Hypothalamus (tissue), 51 donors: ENCODE data around the gene C19orf44.

Source experiments
- DNase-seq, 51 donors: peaks; one replicate each; lab custom pipeline; 2025; lab: John Stamatoyannopoulos, UW

Gene C19orf44

DNA sequence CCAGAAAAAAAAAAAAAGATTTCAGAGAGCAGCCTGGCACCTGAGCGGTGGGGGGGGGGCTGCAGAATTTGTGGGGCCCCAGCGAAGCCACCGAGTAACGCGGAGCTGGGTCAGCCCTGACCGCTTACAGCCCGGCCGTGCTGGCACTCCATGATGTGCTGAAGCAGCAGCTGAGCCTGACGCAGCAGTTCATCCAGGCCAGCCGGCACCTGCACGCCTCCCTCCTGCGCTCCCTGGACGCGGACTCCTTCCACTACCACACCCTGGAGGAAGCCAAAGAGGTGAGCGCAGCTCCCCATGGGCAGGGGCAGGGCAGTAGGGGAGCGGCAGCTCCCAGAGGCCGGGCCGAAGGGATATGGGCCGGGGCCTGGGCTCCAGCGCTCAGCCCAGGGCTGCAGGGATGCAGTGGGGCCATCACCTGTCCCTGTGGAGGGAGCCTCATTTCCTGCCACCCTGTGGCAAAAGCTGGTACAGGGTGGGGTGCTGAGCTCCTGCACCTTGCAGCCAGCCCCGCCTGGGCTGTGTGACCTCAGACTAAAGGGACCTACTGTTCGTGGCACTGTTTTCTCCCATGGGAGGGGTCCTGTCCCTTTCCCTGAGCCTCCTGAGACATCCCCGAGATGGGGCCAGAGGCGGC, 18.3 kb downstream of the C19orf44 start:
- DNase-seq, result no peak

DNA sequence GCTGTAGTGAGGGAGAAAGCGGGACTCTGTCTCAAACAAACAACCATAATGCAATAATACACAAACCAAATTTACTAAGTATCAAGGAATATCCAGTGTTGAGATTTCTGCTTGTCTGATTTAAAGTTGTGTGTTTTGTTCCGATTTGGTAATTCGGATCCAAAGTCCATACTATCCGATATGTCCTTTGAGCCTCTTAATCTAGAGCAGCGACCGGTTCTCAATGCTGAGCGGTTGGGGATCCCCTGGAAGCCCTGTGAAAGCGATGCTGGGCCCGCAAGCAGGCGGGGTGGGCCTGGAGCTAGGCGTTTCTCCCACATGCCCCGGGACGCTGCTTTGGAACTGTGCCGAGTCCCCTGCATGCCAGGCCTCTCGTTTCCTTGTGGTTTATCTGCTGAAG, 20.2 kb downstream of the C19orf44 start:
- no peak for DNase-seq

DNA sequence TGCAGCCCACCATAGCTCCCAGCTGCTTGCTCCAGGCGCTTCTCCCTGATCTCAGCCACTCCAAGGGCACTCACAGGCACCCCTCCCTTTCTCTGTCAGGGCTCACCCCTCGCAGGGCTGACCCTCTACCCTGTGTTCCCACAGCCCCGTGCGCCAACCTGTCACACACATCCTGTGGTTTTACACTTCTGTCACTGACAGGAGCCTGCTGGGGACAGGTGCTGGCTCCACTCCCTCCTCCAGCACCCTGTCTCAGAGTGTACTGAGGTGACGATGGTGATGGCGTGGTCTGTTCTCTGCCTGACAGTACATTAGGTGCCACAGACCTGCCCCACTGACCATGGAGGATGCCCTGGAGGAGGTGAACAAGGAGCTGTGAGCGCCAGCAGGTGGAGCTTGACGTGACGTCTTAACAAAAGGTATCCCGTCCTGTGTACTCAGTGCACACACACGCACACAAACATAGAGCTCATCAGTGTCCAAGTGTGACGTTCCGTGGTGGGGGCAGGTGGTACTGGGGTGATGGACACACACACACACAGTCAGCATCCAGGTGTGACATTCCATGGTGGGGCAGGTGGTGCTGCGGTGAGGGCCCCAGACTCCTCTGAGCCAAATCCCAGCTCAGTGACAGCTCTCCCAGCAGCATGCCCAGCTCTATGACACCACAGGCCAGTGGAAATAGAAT, 20.9 kb downstream of the C19orf44 start:
- DNase-seq, result no peak

DNA sequence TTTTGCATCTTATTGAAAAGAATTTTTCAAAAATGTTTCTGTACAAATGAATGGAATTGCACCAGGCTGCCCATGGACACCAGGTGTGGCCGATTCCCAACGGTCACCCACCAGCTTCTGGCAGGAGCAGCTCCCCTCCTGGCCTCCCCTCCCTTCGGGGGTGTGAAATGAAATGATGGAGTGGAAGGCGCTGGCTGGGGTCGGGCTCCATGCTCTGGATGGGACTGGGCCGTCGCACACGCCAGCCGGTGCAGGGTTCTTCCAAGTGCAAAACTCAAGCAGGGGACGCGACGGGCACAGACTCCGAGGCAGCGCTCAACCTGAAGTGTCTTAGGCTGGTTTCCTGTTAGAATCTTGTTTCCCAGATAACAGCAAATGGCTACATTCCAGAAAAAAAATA, 21.9 kb downstream of the C19orf44 start:
- DNase-seq, result no peak

DNA sequence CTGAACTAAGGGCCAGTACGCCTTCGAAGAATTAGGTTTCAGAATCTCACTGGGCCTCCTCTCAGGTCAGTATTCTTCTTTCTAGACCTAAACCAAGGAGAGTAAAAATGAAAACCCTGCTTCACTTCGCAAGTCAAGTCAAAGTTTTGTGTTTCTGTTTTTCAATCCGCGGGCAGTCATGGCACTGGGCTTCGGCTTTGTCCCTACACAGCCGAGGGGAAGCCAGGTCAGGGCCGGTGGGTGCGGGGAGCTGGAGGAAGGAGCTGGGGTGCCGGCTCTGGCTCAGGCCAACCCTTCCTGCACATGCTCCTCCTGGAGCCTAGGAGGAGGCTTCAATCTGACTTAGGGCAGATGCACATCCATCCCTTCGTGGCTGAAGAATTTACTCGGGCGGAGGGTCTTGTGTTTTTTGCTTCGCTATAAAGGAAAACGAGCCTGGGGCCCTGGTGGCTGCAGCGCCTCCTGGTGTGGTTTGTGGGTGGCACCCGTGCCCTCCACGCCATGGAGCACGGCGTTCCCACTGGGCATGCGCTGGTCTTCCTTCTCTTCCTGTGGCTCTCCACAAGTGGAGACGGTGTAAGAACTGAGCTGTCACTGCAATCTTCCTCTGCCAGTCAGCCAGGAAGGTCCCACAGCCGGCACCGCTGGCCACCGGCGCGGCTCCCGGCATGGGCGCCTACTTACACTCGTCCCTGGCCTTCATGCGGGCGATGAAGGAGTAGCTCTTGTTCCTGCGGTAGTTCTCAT, 22.5 kb downstream of the C19orf44 start:
- DNase-seq, result no peak

DNA sequence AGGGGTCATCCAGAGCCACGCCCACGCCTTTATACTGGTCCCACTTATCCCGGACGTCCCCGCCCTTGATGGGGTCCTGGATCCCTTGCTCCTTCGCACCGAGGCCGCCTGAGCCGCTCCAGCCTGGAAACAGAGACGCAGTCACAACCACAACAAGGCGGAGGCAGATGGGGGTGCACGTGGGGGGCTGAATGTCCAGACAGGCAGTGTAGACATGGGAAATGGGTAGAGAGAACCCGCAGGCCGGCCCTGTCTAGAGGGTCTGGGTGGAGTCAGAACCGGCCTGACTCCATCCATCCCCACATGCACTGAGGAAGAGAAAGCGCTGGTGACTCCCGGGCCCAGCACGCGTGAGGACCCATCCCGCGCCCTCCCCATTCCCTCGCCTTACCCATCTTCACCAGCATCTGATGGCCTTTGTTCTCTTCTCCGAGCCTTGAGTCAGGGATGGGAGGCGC, 23.1 kb downstream of the C19orf44 start:
- DNase-seq, result no peak

DNA sequence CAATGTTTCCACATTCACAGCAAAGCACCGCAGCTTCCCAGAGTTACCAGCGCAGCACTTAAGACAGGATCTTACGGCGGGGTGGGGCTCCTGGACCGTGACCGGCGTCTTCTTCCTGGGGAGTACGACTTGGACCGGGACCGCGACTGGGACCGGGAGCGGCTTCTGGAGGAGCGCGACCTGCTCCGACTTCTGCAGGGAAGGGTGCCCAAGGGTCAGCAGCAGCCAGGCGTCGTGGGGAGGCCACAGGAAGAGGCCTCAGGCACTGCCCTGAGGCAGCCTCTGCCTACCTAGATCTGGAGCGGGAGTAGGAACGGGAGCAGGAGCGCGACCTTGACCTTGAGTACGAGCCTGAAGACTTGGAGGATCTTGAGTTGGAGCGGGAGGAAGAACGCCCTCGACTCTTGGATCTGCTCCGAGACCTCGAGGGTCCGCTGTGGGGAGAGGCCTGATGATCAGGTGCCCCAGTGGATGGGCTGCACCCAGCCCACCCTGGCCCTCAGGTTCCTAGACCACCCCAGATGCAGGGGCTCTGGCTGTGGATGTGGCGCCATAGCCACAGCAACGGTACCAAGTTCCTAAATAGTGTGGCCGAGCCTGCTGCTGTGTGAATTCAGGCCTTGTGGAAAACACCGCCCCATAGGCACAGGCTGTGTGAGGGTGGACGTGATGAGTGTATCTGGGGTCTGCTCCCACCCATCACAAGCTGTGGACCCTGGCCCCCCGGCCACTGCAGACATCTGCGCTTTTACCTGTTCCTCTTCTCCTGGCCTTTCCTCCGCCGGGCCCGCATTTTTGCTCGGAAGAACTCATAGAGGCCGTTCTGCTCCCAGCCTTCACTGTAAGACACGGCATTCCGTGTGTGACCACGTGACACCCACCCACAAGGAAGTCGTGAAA, 24.1 kb downstream of the C19orf44 start:
- no peak for DNase-seq

DNA sequence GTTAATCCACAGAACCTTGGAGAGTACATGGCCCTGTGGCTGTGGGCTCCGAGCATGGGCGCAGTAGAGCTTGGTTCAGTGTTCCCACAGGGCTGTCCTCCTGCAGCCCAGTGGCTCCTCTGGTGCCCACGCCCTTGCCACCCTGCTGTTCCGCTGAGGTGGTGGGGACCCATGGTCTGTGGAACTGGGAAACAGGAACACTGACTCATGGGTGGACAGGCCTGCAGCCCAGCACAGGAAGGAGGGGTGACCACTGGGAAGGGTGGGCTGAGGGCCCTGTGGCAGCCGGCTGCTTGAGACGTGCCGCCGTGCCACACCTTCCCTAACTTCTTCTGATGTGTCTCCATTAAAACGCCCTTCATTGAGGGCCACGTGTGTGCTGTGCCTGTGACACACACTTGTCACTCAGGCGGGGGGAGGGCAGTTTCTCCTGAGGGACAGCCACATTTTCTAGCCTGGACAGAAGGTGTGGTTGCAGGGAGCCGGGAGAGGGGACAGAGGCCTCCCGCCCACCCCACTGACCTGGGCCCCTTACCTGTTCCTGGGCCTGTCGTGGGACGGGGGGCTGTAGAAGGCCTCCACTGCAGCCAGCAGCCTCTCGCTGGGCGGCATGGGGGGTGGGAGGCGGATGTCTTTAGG, 24.9 kb downstream of the C19orf44 start:
- DNase-seq, result no peak

DNA sequence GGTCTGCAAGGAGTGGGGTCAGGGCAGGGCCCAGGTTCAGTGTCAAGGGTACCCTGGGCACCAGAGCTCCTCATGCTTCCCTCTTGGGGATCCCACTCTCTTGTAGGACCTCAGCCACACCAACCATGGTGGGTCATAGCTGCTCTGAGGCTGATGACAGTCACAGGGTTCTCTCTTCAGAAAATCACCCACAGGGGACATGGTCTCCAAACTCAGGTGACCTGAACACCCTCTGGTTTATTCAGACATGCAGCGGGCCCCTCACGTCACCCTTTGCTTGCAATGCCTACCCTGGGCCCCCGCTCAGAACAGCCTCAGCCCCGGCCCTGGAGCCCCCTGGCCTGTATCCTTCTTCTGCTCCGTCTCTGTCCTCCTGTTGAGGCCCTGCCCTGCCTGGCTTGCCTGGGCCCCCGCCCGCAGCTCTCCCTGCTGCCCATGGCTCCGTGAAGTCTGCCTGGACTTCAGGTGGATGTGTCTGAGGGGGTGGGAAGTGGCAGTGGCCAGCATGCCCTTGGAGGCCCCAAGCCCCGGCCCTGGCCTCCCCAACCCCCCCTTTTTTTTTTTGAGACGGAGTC, 25.6 kb downstream of the C19orf44 start:
- DNase-seq, result no peak

DNA sequence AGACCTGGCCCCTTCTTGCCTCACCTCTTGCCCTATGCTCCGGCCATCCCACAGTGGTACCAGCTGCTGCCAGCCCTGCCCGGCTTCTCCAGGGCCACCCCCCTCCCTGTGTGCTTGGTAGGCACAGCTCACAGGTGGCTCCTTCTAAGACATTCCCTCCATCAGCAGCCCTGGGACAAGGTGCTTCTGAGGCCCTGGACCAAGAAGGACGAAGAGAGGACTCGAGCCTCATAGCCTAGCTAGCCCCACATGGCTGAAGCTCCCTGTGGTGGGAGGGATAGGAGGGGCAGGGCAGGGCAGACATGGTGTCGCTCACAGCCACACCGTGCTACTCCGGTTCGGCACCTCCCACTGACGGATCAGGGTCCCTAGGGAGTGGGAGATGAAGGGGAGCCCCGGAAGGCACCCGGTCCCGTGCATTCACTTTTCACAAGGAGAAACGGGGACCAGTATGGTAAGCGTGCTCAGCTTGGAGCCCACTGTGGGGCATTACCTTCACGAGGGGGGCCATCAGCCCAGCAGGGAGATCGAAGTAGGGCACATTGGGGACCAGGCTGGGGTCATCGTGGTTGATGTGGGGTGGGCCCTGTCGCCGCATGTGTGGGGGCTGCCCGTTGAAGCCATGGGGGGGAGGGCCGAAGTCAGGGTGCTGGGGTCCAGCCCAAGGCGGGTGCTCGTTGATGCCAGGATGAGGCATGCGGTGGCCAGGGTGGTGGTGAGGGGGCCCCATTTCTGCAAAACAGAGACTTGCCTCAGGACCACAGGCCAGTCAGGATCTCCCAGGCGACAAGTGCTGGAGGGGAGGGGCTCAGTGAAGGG, 26.6 kb downstream of the C19orf44 start:
- no peak for DNase-seq

DNA sequence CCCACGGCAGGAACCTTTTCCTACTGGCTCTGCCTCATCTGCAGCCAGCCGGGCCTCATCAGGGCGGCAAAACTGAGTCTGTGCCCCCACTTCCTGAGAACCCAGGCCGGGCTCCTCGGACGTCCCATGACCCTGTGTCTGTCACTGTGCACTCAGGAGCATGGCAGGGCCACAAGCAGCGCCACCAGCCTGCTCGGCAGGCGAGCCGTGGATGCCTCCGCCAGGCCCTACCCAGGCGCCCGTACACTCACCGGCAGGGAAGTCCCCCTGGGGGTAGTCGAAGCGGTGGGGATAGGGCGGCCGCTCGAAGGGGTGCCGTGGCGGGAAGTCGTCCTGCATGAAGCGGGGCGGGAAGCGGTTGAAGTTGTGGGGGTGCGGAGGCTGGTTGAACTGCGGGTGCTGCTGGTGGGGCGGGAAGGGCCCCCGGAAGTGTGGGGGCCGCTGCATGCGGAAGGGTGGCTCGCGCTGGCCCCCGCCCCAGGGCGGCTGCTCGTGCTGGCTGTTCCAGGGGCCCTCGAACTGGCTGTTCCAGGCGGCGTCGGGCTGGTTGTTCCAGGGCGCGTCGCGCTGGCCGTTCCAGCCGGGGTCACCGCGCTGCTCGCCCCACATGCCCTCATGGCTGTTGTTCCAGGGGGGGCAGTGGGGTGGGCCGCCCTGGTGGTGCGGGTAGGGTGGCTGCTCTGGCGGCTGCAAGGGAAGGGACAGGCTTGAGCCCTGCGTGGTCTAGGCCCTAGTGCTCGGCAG, 29.0 kb downstream of the C19orf44 start:
- no peak for DNase-seq

DNA sequence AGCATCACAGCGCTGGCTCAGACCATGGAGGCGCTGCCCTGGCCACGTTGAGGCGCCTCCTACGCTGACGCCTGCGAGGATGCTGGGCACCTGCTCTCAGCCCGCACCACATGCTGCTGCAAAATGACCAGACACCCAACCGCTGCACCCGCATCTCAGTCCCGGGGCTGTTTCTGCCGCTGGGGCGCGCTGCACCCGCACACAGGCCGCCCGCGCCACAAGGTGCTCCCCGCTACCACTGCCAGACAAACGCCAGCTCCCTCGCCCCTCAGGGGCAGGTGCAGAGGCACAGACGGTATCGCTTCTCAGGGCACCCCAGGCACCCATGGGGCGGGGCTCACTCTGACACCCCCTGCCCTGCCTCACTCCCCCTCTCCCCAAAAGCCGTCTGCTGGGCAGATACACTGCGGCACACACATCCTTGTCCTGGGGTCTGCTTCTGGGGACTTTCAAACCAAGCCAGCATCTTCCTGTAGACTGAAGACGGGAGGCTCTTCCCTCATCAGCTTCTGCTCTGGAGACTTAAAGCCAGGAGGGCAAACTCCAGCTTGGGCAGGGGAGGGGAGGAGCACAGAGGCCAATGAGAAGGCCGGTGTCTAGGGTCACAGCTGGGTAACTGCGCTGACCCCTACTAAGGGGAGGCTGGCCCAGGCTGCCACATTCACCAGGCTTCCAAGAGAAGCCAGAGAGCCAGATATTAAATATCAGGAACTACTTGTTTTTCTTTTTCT, 29.7 kb downstream of the C19orf44 start:
- no peak for DNase-seq

DNA sequence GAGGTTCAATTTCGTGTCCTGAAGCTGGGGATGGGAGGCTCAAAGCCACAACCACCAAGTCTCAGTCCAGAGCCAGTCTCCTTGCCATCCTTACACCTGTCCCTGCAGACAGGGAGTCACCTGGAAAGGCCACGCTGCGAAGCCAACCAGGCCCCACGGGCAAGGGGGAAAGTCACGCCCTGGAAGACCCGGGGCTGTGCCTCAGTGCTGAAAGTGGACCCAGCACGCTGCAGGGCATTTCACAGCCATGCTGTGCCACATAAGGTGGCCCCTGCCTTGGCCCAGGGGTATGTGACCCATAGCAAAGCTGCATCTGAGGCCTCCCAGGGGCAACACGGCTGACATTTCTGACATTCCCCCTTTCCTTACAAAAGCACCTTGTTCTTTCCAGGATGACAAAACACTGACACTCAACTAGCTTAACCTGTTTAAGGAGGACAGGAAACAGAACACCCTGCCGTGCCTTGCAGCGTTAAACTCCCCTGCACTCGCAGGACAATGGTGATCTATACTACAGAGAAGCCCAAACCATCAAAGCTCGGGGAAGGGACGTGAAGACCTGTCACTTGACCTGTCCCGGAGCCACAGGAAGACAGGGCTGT, 31.2 kb downstream of the C19orf44 start:
- no peak for DNase-seq

DNA sequence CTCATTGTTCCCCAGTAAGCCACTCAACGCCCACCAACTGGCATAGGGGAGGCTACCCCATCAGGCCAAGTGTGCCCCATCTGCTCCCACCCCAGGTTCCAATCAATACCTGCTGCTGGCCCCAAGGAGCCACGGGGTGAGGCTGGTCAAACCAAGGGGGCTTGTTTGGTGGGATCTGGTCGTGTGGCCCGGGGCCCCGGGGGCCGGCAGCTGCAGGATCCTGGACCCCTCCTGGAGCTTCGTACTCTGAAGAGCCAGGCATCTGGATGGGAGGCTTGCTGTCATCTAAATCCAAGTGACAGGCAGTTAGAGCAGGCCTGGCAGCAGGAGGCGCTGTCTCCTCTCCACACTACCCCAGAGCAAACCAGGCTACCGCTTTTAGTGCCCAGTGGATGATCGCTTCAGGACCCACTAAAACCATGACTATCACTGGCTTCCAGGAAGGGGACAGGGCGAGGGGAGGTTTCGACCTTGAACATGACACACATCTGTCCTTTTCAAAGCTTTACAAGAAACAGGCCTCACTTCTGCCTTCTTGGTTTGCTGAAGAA, 31.9 kb downstream of the C19orf44 start:
- DNase-seq, result no peak

DNA sequence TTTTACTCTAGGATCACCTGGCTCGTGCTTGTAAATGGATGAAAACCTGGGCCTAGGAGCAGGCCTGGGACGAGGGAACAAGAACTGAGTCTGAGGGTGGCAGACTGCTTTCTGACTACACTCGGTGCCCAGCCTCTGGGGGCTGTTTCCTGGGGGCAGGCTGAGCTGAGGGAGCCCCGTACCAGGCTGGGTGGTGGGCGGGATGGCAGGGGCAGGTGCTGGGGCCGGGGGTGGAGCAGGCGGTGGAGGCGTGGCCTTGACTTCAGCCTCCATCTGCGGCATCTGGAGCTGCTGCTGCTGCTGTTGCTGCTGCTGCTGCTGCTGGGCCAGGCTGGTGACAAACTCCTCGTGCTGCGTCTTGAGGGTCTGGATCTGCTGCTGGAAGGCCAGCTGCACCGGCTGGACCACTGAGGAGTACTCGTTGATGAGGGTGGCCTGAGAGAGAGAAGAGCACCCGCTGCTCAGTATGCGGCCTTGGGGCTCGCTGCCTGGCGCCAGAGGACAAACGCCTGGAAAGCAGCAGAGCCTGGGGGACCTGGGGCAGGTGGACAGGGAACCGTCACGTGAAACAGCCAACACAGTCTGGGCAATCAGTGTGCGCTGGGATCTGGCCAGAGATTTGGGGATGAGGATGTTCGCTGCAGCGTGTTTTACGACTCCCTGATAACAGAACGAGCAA, 33.4 kb downstream of the C19orf44 start:
- DNase-seq, result no peak
